Activated T-cell treated with anti-CD3 and anti-CD28 coated beads for 24 hours (primary cell): ENCODE measurements around the gene PSMC3.

ENCODE experiments used
- DNase-seq: peaks from one replicate; pipeline ENCODE4 v3.0.0-alpha.2; 2020; ENCODE audit warnings: low read depth

PSMC3 gene

GRCh38 chr11:47426062-47426956 is at the start of gene PSMC3:
Gene PSMC3 (minus strand): TSS chr11:47426439. CDS start chr11:47426279, 160 bp downstream.
- peak; percentile 99 for DNase-seq

GRCh38 chr11:47470671-47471070 is 44.4 kb upstream of the PSMC3 start:
- no peak for DNase-seq

DNA sequence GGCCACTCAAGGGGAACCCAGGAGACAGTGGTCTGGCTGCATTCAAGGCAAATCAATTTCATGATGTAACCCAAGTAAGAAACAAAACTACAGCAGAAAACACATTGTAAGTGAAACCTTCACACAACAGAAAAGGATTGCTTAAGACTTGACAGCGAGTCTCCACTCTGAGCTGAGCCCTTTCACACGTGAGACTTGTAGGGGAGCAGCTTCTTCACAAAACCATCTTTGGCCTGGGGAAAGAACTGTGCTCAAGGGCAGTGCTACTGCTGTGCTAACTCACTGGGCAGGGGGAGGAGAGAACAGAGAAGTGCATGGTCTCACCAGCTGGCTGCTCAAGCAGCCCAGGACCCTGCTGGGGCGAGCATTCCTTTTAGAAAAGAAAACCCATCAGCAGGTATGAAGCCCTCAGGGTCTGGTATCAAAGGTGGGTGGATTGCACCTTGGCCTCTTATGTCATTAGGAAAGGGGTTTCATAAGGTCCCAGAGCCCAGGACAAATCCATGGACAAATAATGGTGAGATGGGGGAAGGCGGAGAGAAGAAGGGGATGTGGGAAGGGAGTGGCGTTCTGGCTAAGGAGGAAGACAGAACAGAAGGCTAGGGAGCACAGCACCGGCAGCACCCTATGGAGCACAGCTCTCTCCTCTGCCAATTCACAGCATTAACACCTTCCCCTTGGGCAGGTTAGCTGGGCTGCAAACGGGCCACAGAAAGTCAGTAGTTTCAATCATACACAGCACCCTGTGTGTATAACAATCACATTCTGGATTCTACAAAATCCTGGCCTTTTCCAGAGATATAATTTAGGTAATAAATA is 43.3 kb upstream of the PSMC3 start:
- DNase-seq = no peak

DNA sequence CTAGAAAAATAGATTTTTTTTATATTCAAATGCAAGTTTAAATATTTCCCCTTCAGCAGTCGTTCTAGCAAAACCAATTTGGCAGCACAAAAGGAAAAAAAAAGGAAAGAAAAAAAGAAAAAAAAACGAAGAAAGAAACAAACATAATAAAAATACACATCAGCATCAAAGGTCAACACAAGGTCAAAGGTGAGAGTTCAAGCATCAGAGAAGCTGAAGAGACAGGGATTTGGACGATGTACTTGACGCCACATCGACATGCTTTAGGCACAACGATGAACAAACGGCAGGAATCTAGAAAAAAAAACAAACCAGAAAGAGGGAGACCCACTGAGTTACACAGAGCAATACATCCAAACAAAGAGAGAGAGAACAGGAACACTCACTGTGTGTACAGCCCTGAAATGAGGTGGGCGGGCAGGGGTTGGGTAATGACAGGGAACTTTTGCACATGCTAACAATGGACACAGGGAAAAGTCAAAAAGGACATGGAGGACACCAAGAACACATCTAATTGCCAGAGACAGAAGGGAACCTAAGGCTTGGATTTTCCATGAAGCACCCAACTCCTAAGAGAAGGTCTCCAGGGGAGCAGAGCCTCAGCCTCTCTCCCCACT is 42.5 kb upstream of the PSMC3 start:
- DNase-seq = no peak

GRCh38 chr11:47467357-47467756 is 41.1 kb upstream of the PSMC3 start:
- DNase-seq = no peak

GRCh38 chr11:47466701-47467250 is 40.5 kb upstream of the PSMC3 start:
- DNase-seq = no peak

DNA sequence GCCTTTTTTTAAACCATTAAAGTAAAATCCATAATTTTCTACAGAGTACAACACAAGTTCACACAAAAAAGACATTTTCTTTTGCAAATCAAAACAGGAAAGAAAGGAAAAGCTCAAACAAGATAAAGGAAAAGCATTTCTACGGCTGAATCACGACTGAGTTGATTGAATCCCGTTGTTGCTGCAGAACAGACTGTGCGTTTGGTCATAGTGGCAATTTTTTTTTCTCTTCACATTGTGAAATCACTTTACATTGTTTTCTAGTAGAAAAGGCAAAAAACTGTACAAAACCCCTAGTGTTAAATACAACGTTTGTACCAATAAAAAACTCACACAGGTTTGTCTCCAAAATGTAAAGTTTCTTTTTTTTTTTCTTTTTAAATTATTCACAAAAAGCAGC is 40.0 kb upstream of the PSMC3 start:
- no peak for DNase-seq

DNA sequence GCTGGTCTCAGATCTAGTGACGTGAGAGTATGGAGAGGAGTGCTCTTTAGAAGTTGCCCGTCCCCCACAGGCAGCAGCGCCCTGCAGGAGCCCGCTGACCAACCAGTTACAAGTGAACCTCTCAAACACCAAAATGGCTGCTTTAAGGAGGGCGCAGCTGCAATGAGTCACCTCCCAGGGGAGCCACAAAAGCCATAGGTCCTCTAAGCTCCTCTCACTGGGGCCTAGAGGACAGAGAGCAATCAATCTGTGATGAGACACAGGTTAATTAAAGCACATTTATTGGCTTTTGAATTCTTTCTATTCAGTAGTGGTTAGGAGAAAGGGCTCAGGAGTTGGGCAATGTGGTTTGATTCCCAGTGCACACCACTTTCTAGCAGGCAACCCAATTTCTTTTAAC is 38.2 kb upstream of the PSMC3 start:
- no peak for DNase-seq

GRCh38 chr11:47461876-47462275 is 35.6 kb upstream of the PSMC3 start:
- no peak for DNase-seq

DNA sequence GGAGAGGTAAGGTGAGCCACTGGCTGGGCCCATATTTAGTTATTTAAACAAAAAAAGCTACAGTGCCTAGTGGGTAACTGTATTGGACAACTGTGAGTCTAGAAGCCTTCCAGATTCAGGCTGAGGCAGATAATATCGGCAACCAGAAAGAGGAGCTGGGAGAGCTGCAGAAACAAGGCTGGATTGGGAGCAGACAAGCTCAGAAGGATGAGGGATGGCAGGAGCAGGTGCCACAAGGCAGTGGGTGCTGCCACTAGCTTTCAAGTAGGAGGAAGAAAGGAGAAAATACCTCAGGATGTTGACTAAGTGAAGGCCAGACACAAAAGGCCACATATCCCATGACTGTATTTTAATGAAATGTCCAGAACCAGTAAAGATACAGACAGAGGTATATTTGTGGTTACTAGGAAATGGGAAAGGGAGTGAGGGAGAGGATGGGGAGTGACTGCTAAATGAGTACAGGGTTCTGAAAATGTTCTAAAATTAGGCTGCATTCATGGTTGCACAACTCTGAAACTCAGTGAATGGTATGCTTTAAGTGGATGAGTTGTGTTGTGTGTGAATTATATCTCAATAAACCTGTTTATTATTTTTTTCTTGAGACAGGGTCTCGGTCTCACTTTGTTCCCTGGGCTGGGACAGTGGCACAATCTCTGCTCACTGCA is 34.5 kb upstream of the PSMC3 start:
- DNase-seq = no peak

DNA sequence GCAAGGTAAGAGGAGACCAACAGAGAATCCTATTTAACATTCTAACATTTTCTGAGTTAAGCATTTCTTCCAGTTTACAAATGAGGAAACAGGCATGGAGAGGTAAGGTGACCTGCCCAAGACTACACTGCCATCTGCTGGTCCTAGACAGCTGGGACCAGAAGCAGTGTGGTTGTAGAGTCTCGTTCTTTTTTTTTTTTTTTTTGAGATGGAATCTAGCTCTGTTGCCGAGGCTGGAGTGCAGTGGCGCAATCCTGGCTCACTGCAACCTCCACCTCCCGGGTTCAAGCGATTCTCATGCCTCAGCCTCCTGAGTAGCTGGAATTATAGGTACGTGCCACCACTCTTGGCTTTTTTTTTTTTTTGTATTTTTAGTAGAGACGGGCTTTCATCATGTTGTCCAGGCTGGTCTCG is 28.0 kb upstream of the PSMC3 start:
- DNase-seq = peak; percentile 49

DNA sequence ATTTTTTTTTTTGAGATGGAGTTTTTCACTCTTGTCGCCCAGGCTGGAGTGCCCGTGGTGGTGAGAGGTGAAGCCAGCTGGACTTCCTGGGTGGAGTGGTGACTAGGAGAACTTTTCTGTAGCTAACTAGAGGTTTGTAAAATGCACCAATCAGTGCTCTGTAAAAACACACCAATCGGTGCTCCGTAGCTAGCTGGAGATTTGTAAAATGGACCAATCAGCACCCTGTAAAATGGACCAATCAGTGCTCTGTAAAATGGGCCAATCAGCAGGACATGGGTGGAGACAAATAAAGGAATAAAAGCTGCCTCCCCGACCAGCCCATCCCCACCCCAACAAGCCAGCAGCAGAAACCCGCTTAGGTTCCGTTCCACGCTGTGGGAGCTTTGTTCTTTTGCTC is 27.1 kb upstream of the PSMC3 start:
- no peak for DNase-seq

DNA sequence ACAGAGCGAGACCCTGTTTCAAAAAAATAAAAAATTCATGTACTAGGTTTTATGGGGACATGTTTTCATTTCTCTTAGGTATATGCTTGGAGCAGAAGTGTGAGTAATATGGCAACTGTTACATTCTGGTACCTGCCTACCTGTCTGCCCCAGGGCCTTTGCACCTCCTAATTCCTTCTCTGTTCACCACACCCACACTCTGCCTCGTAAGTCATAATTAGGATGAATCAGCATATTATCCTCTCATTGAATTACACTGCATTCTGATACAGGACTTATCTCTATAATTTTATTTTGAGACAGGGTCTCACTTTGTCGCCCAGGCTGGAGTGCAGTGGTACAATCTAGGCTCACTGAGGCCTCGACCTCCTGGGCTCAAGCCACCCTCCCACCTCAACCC is 25.8 kb upstream of the PSMC3 start:
- no peak for DNase-seq

DNA sequence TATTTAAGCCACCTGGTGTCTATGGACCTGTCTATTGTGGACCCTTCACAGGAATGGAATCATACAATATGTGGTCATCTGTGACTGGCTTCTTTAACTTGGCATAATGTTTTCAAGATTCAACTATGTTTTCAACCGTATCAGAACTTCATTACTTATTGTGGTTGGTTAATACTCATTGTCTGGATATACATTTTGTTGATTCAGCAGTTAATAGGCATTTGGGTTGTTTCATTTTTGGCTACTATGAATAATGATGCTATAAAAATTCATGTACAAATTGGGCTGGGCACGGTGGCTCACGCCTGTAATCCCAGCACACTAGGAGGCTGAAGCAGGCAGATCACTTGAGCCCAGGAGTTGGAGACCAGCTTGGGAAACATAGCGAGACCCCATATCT is 25.2 kb upstream of the PSMC3 start:
- DNase-seq = no peak

- DNase-seq = no peak
Observed at GRCh38 chr11:47449541-47449940, 23.3 kb upstream of the PSMC3 start.

GRCh38 chr11:47448566-47449427 is 22.6 kb upstream of the PSMC3 start, which contains the start of gene RAPSN:
Gene RAPSN (minus strand): TSS chr11:47449136. CDS start chr11:47448964, 172 bp downstream.
- DNase-seq = no peak

GRCh38 chr11:47447906-47448305 is 21.7 kb upstream of the PSMC3 start:
- DNase-seq = no peak

DNA sequence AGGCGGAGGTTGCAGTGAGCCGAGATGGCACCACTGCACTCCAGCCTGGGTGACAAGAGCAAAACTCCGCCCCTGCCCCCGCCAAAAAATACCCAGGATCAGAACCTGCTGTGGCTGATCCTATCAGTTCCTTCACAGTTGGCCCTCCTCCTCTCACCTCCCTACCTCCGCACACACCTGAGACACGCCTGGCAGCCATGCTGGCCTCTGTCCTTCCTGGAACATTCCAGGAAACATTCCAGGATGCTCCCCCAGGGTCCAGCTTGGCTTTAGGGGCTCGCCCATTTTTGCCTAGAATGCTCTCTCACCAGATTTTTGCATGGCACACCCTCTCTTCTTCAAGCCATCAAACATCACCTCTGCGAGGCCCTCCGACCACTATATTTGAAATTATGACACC is 20.6 kb upstream of the PSMC3 start:
- no peak for DNase-seq

DNA sequence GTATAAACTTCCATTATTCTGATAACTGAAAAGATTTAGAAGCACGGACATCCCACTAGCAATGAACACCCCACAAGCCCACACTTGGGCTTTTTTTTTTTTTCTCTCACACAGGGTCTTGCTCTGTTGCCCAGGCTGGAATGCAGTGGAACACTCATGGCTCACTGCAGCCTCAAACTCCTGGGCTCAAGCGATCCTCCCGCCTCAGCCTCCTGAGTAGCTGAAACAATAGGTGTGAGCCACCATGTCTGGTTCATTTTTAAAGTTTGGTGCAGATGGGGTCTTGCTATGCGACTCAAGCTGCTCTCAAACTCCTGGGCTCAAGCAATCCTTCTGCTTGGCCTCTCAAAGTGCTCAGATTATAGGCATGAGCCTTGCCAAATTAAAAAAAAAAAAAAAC is 19.6 kb upstream of the PSMC3 start:
- DNase-seq = no peak

- no peak for DNase-seq
Observed at GRCh38 chr11:47443817-47444216, 17.6 kb upstream of the PSMC3 start.
